ENCODE measurements around the gene CACNA2D2. TPM values are rescaled to one million over a fixed set of nuclear protein-coding genes. Genes with fewer than 3 reads are reported as not detected.

The CACNA2D2 gene
- total and polyA plus RNA-seq, 2 of the 4 experiments (the other 2 are of a cell fraction), result 0.15 TPM; not detected in 1

GRCh38 chr3:50502584-50503423, 630 bp downstream of the CACNA2D2 start:
- Histone ChIP-seq H3K9me1 (ENCODE audit: insufficient read depth, low read length) (no peaks in the 10 kb centered on the region; the same call in 1 of the 2 replicates), H3K56ac (ENCODE audit: extremely low read depth, insufficient read depth, low read length) (no peak overlapping the region), H3K27me3 (ENCODE audit: control insufficient read depth, insufficient read depth, low read length) (peaks cover 75% of the 10 kb centered on the region), H3K4me3 (ENCODE audit: insufficient read depth, low read depth, low read length) (no peak overlapping the region), H2BK15ac (ENCODE audit: low read depth, low read length) (no peak overlapping the region), H4K8ac (ENCODE audit: low read depth in 2 of 2, low read length in 2 of 2) (no peak overlapping the region), H3K4me1 (ENCODE audit: control insufficient read depth, insufficient read depth, low read length) (no peaks in the 10 kb centered on the region), H2BK120ac (ENCODE audit: low read depth, low read length) (no peak overlapping the region), H4K20me1 (ENCODE audit: insufficient read depth, low read length) (no peaks in the 10 kb centered on the region), H2BK5ac (ENCODE audit: low read depth, low read length, poor library complexity, severe bottlenecking) (no peak overlapping the region), H2AK9ac (replicated peaks; ENCODE audit: low read depth, low read length, poor library complexity) (no peak overlapping the region), H3K18ac (ENCODE audit: low read depth, low read length) (no peak overlapping the region), H3K79me1 (ENCODE audit: low read depth in 1 of 2, low read length in 2 of 2) (no peaks in the 10 kb centered on the region), H2BK20ac (ENCODE audit: low read depth, low read length) (no peak overlapping the region), H3K4me2 (ENCODE audit: low read depth, low read length) (no peak overlapping the region), H3K27ac (ENCODE audit: insufficient read depth, low read length) (no peak overlapping the region), H3K23ac (ENCODE audit: low read depth, low read length) (no peak overlapping the region), H2AK5ac (ENCODE audit: low read depth, low read length) (no peak overlapping the region), H3K4ac (ENCODE audit: low read depth, low read length) (no peak overlapping the region), H3K9ac (ENCODE audit: low read depth, low read length) (no peak overlapping the region), H2AFZ (replicated peaks; ENCODE audit: low read length, poor library complexity) (no peak overlapping the region), H3K36me3 (ENCODE audit: control insufficient read depth, insufficient read depth, low read length) (no peaks in the 10 kb centered on the region), H3K14ac (replicated peaks; ENCODE audit: low read depth, low read length) (no peak overlapping the region), H4K91ac (ENCODE audit: insufficient read depth, low read depth, low read length) (no peak overlapping the region), H4K5ac (ENCODE audit: low read depth, low read length) (no peak overlapping the region), H3K9me3 (ENCODE audit: control insufficient read depth, insufficient read depth, low read length) (no peaks in the 10 kb centered on the region)
- POLR2A ChIA-PET (ENCODE audit: unreplicated experiment), result no interaction called here
- dilution Hi-C loops (cut with HindIII; ENCODE audit: low sequenced_read_pairs, unreplicated experiment) (no loop called here), in situ Hi-C loops (cut with MboI; ENCODE audit: low sequenced_read_pairs) (no loop called here), intact Hi-C loops (cut with micrococcal nuclease) (no loop called here)
- TF ChIP-seq CHD1 (IDR thresholded peaks at IDR 0.05; ENCODE audit: low read depth, low read length) (no peak), USF2 (IDR thresholded peaks at IDR 0.05; ENCODE audit: low read depth, low read length) (no peak), RAD21 (IDR thresholded peaks at IDR 0.05; ENCODE audit: low read length) (no peak), RFX5 (IDR thresholded peaks at IDR 0.05; ENCODE audit: low read depth, low read length) (no peak), POLR2A (IDR thresholded peaks at IDR 0.05; ENCODE audit: low read depth, low read length) (no peak), CTCF (conservative IDR thresholded peaks at IDR 0.05; ENCODE audit: low read depth, low read length) (no peak), SMC3 (IDR thresholded peaks at IDR 0.05; ENCODE audit: low read depth, low read length) (no peak), NFE2L2 (IDR thresholded peaks at IDR 0.05; ENCODE audit: low read depth, low read length) (no peak), FOS (IDR thresholded peaks at IDR 0.05; ENCODE audit: low read depth, low read length) (no peak), RCOR1 (IDR thresholded peaks at IDR 0.05; ENCODE audit: insufficient replicate concordance, low read length) (no peak), MAFK (IDR thresholded peaks at IDR 0.05; ENCODE audit: low read depth, low read length) (no peak), CEBPB (IDR thresholded peaks at IDR 0.05; ENCODE audit: low read depth, low read length) (no peak), BHLHE40 (IDR thresholded peaks at IDR 0.05; ENCODE audit: low read depth, low read length) (no peak), MXI1 (IDR thresholded peaks at IDR 0.05; ENCODE audit: borderline replicate concordance, low read depth, low read length) (no peak), MAZ (IDR thresholded peaks at IDR 0.05; ENCODE audit: borderline replicate concordance, low read depth, low read length) (no peak)
- DNase-seq (no peak), ATAC-seq (ENCODE audit: low read depth) (peak; percentile 24; the same call in 1 of the 2 replicates)
- WGBS, 2 experiments (ENCODE audit: extremely low coverage in 2 of 2, insufficient read length in 1 of 2), result 0% methylated on average over 14 of the region's 79 CpGs; no CpG with 5 or more reads in 1 of the 2 experiments
- CTCF ChIA-PET, result no interaction called here
- BruUV-seq (replicated peaks), result no TSS peak
